Kidney (tissue), 14 donors: ENCODE measurements around the gene MBD5. TPM values are rescaled to one million over a fixed set of nuclear protein-coding genes. Genes with fewer than 3 reads are reported as not detected.

Experiments used
- DNase-seq, 5 donors: peaks; one replicate each; pipeline ENCODE4 v3.0.0-alpha.2; 2013 to 2020
- FAIRE-seq: peaks from 2 replicates; lab custom pipeline; 2012; peaks lifted over from hg19 to GRCh38; lab: Jason Lieb, UNC
- H3K27ac ChIP-seq, 2 donors: one replicate each; pipeline ENCODE4 v1.7.0; 2013; ENCODE audit warnings: low read depth in 2 of 2, low read length in 2 of 2, inconsistent platforms in 1 of 2
- H3K27me3 ChIP-seq: one replicate; pipeline ENCODE4 v1.7.1; 2013; ENCODE audit warnings: low read length, inconsistent platforms; ENCODE audit not compliant: control insufficient read depth, insufficient read depth
- H3K36me3 ChIP-seq, 3 donors: one replicate each; pipeline versions ENCODE4 v1.7.0 to v1.7.1; 2013; ENCODE audit warnings: low read length in 3 of 3, control low read depth in 1 of 3, inconsistent platforms in 1 of 3; ENCODE audit not compliant: insufficient read depth in 3 of 3, control insufficient read depth in 2 of 3
- H3K4me1 ChIP-seq, 3 donors: one replicate each; pipeline versions ENCODE4 v1.7.0 to v1.7.1; 2013; ENCODE audit warnings: low read length in 3 of 3, inconsistent platforms in 1 of 3, low read depth in 1 of 3; ENCODE audit not compliant: control insufficient read depth in 2 of 3, insufficient read depth in 2 of 3
- H3K4me3 ChIP-seq, 3 donors: one replicate each; pipeline versions ENCODE4 v1.7.0 to v1.8.1; 2013; ENCODE audit warnings: low read length in 3 of 3, control low read depth in 1 of 3, inconsistent platforms in 1 of 3
- H3K9ac ChIP-seq, 3 donors: one replicate each; pipeline versions ENCODE4 v1.7.0 to v1.7.1; 2013; ENCODE audit warnings: low read length in 3 of 3, control low read depth in 1 of 3, inconsistent platforms in 1 of 3
- H3K9me3 ChIP-seq, 3 donors: one replicate each; pipeline versions ENCODE4 v1.7.0 to v1.7.1; 2013; ENCODE audit warnings: low read length in 3 of 3, control low read depth in 1 of 3, inconsistent platforms in 1 of 3; ENCODE audit not compliant: control insufficient read depth in 2 of 3, insufficient read depth in 1 of 3
- CTCF ChIP-seq: IDR thresholded peaks from 3 replicates; pipeline ENCODE4 v1.5.1; 2012; ENCODE audit warnings: mild to moderate bottlenecking, moderate library complexity, borderline replicate concordance; ENCODE audit not compliant: insufficient read depth; ENCODE audit errors: extremely low read depth
- intact Hi-C: fragments of 100-400 bp; cut with DNase I; formaldehyde crosslinking; loops from one replicate; pipeline ENCODE4 v1.11.1; 2022
- polyA plus RNA-seq: library from polyadenylated mRNA; stranded (reverse); fragments of 350-450 nt; fragmentation: Illumina TruSeq; extraction: RNeasy Lipid Tissue Mini Kit (QIAGEN cat#74804); gene quantifications from one replicate; pipeline ENCODE4 v1.2.3, GENCODE V29; 2014; ENCODE audit warnings: low read depth, low replicate concordance; ENCODE audit not compliant: insufficient read depth
- total RNA-seq: library from RNA; stranded (reverse); fragmentation: NEBNext Ultra II Directional; extraction: Animal tissue kit (Norgen Biotek cat#: 25700); gene quantifications from one replicate; pipeline ENCODE4 v1.2.1, GENCODE V29; 2021
- donor health status: control.
- donor health status: control.
- donor health status: control.
- donor health status: control.
- donor health status: control.
- donor health status: DM: yes; HTN: yes; CAD: no.
- donor health status: Normal renal cell carcinoma (clear cell type).

MBD5 gene
- total and polyA plus RNA-seq, 2 donors from 2014 or later: 6.9 to 66.8 TPM

GRCh38 chr2:148298196-148298595, 277.3 kb downstream of the MBD5 start:
- Histone ChIP-seq H3K36me3 (no peaks in the 10 kb centered on the region), H3K4me1 (peaks cover 0 to 4% (median 0%) of the 10 kb centered on the region in 3 donors), H3K9me3 (no peaks in the 10 kb centered on the region), H3K27me3 (no peaks in the 10 kb centered on the region), H3K4me3 (no peak overlapping the region), H3K9ac (no peak overlapping the region), H3K27ac (no peak overlapping the region)
- intact Hi-C loops: no loop called here
- FAIRE-seq (no peak), DNase-seq (peak in 1 of 5 donors; percentile 15)
- no peak for TF ChIP-seq CTCF

GRCh38 chr2:148299616-148300015, 278.7 kb downstream of the MBD5 start:
- H3K4me3 ChIP-seq: no peak overlapping the region
- DNase-seq (no peak), FAIRE-seq (no peak)

GRCh38 chr2:148300544-148300943, 279.7 kb downstream of the MBD5 start:
- Histone ChIP-seq H3K9ac (no peak overlapping the region), H3K4me3 (no peak overlapping the region), H3K27ac (no peak overlapping the region), H3K27me3 (no peaks in the 10 kb centered on the region), H3K4me1 (peaks cover 0 to 8% (median 0%) of the 10 kb centered on the region in 3 donors), H3K9me3 (no peaks in the 10 kb centered on the region), H3K36me3 (no peaks in the 10 kb centered on the region)
- intact Hi-C loops: no loop called here
- DNase-seq (no peak), FAIRE-seq (no peak)
- TF ChIP-seq CTCF: no peak

More at GRCh38 chr2:148299616-148300015, 278.7 kb downstream of the MBD5 start:
- no peak overlapping the region for H3K9ac ChIP-seq
- H3K27ac ChIP-seq: no peak overlapping the region
- H3K4me1 ChIP-seq: peaks cover 0 to 8% (median 0%) of the 10 kb centered on the region in 3 donors
- no peaks in the 10 kb centered on the region for H3K36me3 ChIP-seq
- H3K9me3 ChIP-seq: no peaks in the 10 kb centered on the region
- intact Hi-C loops: no loop called here
- no peaks in the 10 kb centered on the region for H3K27me3 ChIP-seq
- TF ChIP-seq CTCF: no peak

GRCh38 chr2:148301362-148301761, 280.5 kb downstream of the MBD5 start:
- H3K9ac ChIP-seq: no peak overlapping the region
- no peak overlapping the region for H3K4me3 ChIP-seq
- H3K4me1 ChIP-seq: peaks cover 0 to 8% (median 0%) of the 10 kb centered on the region in 3 donors
- H3K36me3 ChIP-seq: no peaks in the 10 kb centered on the region
- no peak overlapping the region for H3K27ac ChIP-seq
- TF ChIP-seq CTCF: no peak
- intact Hi-C loops: no loop called here
- H3K9me3 ChIP-seq: no peaks in the 10 kb centered on the region
- FAIRE-seq (no peak), DNase-seq (no peak)
- no peaks in the 10 kb centered on the region for H3K27me3 ChIP-seq
